Posterior cingulate gyrus (tissue), 11 donors: ENCODE results near the gene PRLR.

ENCODE experiments used
- DNase-seq, 10 donors: peaks; one replicate each; pipeline versions ENCODE4 v3.0.0 to v3.0.0-alpha.2; 2020 to 2021; ENCODE audit warnings: mixed read lengths in 3 of 10
- intact Hi-C: fragments of 100-400 bp; cut with DNase I; formaldehyde crosslinking; loops from one replicate; pipeline ENCODE4 v1.15.1; 2023

PRLR gene

DNA sequence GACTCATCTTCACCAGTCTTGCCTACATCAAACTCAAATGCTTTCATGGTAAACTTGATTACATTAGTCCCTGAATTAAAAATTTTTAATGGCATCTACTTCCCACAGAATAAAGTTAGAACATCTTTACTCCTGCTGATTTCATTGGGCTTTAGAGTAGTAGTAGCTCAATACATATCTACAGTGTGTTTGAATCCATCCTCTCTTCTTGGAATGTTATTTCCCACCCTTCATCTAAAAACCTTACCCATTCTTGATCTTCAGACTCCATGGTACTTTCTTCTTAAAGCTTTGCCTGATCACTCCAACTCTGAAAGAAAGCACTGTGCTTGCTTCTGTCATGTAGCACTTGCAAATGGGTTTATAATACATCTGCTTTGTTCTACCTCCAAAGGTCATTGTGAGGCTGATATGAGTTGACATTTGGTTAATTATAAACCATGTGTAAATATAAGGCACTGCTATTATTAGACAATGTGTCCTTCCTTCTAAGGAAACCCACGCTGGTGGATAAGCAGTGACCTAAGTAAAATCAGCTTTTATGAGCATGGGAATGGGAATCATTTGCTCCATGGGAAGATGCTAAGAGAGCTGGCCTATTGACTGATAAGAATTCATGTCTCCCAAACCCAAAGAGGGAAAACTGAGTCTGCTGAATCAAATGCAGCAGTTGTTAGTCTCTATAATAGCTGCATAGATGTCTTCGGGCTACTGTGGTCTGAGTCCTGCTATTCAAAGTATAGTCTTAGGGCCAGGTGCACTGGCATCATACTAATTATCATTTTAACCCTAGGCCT, 7.5 kb upstream of the PRLR start:
- no peak for DNase-seq
- intact Hi-C loops: no loop called here

DNA sequence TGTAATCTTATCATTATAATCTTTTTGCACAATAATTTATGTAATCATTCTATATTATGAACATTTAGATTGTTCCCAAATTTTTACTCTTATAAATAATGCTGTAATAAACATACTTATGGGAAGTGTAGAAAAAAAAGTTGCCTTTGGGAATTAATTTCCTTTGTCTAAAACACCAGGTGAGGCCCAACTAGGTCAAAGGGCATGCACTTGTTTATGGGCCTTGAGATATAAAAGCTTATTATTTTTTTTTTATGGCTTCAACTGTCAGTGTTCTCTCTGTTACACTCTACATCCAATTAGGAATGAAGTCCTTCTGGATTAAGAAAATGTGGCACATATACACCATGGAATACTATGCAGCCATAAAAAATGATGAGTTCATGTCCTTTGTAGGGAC, 6.5 kb upstream of the PRLR start:
- intact Hi-C loops: no loop called here
- DNase-seq: no peak

DNA sequence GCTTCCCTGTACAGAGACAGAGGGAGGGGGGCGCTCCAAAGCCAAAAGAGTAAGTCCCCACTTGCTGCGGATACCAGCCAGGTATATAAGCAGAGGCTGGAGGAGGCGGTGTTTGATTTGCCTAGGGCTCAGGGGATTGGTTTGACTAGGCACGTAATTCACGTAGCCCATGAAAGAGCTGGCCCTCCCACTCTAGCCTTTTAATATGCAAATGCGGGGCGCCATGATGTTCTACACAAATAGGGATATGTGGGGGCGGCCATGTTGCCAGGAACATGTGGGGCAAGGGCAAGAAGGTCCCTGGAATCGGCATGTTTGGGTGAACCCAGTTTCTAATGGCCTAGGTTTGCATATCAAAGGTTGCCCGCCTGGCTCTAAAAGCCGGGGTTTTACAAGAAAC, 3.3 kb upstream of the PRLR start:
- DNase-seq: no peak
- intact Hi-C loops: no loop called here

DNA sequence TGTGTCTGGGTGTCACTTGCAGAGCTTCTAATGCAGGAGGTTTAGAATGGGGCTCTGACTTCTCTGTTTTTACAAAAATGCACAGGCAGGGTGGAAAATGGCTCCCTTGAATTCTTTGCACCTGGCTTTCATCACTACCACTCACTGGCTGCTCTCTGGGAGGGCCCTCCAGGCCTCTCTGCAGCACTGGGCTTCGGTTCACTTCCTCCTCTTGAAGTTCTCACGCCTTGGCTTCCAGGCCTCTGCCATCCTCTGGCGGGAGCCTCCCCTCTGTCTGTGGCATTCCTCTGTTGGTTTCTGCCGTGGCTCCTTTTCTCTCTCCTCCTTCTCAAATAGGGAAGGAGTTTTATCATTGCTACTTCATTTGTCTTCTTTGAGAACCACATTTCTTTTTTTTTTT, 2.8 kb upstream of the PRLR start:
- no peak for DNase-seq
- intact Hi-C loops: no loop called here

DNA sequence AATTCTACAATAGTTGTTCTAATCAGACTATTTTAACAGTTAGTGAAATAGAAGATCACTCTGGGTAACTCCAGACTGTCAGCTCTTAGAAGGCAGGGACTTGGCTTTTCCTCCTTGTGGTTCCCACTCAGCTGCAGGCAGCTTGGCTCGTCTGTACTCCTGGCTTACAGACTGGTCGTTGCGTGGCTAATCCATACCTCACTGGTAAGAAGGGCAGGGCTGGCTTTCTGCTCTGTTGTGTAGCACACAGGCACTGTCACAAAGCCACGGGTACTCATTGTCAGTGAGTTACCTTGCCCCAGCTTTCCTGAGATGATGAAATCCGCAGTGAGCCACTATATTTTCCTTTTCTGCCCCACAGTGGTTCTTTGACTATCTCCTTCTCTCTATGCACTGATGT, 1.8 kb upstream of the PRLR start:
- intact Hi-C loops: no loop called here
- no peak for DNase-seq

DNA sequence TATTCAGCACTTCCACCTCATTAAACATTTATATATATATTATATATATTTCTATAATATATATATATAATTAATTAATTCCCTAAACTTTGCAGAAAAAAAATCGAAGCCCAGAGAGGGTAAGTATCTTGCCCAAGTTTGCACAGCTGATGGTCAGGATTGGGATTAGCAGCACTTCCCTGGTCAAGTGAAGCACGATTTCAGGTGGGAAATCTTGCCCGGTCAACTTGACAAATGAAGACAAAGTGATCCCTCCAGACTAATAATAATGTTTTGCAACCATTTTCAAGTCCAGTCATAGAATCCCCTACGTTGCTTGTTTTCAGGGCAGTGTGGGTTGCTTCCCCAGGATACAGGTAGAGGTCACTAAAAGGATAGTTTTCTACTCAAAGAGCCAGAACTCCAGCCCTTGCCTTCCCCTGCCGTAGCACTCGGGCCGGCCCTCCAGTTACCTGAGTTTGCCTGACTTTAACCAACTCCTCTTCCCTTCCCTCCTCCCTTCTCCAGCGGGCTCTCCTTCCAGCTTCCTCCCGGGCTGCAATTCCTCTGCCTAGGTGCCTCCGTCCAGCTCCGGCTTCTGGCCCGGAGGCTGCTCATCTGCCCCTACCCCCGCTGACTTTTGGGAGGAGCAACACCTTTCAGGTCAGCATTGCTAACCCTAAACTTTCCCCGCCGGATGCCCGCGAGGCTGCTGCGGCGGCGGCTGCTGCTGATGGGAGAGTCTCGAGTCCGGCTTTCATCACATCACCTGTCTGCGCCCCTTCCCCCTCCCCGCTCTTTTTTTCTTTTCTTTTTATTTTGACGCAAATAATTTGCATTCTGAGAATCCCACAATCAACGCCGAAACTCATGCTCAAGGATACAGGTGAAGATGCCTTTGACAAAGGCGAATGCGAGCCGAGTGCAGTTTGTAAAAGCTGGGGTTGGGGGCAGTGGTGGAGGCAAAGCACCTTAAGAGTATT, 930 bp downstream of the PRLR start:
- peak in 1 of 10 donors; percentile 75 for DNase-seq
- intact Hi-C loops: no loop called here

DNA sequence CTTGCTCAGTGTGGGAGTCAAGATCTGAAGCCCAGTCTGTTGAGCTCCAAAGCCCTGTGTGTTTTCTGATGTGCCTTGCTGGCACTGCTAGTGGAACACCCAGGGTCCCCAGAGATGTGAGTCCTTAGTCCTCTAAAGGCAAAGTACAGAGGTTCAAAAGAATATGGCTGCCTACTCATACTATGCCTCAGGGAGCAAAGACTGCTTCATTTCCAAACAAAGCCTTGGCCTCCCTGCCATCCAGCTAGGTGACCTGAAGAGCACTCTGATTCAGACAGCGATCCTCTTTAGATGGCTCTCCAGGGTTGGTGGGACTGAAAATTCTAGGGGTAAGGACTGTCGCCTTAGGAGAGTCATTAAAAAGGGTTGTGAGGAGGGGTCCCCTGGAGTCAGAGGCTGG, 2.0 kb downstream of the PRLR start:
- intact Hi-C loops: no loop called here

DNA sequence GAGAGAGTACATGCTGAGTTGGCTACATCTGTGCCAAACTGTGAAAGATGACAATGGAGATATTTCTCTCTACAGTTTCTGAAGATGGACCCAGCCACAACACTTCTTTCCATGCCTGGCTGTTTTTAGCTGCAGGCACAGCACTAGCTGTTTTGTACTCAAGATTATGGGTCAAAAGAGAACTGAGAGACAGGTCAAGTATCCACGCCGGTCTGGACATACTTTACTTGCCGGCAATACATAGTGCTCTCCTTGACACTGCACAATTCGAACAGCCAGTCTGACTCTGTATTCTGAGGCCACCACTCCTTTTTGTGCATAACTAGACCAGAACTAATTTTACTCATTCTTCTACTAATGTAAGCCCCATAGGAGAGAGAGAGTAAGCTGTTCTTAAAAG, 2.6 kb downstream of the PRLR start:
- intact Hi-C loops: no loop called here
- no peak for DNase-seq

More for the DNA sequence above, 2.0 kb downstream of the PRLR start:
- DNase-seq: no peak

DNA sequence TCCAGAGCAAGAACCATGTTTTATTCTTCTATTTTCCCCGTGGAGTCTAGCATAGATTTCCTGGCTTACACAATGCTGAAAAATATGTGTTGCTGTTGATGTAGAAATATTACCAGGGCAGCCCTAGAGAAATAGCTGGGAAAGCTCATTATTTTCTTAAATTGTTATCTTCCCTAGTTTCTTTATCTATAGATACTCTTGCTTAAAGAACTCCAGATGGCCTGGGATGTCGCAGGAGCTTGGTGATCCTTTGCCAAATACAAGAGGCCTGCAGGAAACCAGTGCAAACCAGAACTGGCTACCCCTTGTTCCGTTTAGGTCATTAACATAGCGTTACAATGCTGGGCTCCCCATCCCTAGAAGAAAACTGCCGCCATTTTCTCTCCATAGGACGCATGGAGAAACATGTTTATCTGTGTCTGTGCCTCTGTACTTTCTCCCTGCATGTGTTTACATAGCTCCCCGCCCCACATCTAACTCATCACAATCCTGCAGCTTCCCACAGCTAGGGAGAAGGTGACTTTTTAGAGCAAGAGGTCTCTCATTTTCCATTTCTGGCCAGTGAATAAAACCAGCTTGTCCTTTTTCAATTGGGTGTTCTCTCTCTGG, 6.4 kb downstream of the PRLR start:
- intact Hi-C loops: no loop called here
- DNase-seq: no peak

DNA sequence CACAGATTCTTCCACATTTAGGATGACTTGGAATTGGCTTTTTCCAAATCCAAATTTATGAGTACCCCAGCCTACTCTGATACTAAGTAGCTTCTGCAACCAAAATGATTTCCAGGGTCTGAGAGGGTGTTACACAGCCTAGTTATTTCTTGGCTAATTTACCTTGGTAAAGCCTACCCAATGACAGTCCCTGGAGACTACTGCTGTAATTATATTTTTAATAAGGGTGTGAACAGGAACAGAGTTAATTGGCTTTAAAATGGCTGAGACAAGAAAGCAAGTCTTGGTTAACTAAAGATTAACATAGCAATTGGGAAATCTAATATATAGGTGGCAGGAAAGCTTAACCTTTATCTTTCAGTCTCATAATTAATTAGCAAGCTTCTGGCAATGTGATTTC, 9.3 kb downstream of the PRLR start:
- DNase-seq: no peak
- intact Hi-C loops: no loop called here

DNA sequence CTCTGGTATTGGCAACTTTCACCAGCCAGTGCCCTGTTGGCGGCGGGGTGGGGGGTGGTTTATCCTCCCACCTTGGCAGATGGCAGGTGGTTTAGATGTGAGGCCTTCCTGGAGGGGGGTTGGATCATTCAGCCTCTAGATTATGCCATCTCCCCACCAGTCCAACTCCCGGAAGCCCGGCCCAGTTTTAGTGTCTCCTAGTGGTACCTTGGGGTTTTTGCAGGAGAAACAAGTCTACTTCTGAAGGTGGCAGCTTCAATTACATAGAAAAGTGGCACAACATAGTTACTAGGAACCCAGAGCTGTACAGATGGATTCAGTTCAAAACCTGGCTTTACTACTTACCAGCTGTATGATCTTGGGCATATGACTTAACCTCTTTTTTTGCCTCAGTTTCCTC, 11.3 kb downstream of the PRLR start:
- DNase-seq: no peak
- intact Hi-C loops: no loop called here

DNA sequence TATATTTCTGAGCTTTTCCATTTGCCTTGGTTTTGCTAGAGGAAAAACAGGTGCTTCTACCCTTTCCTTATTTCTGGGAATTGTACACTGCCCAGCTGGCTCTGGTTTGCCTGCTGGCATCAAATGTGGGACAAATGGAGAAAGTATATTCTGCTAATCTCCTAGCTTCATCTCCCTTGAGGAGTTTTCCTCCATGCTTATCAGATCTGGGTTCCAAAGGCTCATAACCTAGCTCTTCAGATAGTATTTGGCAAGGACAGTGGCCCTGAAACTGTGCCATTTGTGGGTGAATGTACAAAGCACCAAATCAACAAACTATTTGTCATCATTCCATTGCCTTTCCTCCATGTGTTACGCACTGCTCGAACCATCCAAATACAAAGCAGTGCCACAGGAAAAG, 16.2 kb downstream of the PRLR start:
- DNase-seq: no peak
- intact Hi-C loops: no loop called here

DNA sequence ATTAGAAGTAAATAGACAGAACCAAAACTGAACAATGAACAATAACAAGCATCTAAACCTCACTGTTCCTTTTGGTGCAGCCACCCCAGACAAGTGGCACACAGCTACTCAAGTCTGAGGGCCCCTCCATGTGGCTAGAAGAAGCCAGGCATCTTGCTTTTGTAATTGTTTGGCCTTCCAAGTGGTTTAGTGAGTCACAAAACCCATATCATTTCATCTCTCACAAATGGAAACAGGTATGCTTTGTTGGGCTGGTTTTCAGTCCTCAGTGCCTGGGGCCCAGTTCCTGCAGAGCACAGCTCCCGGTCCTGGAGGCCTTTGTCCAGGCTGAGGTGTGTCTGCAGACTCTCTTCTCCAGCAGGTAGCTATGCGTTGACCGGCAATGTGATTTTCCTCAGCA, 16.7 kb downstream of the PRLR start:
- intact Hi-C loops: no loop called here
- no peak for DNase-seq

DNA sequence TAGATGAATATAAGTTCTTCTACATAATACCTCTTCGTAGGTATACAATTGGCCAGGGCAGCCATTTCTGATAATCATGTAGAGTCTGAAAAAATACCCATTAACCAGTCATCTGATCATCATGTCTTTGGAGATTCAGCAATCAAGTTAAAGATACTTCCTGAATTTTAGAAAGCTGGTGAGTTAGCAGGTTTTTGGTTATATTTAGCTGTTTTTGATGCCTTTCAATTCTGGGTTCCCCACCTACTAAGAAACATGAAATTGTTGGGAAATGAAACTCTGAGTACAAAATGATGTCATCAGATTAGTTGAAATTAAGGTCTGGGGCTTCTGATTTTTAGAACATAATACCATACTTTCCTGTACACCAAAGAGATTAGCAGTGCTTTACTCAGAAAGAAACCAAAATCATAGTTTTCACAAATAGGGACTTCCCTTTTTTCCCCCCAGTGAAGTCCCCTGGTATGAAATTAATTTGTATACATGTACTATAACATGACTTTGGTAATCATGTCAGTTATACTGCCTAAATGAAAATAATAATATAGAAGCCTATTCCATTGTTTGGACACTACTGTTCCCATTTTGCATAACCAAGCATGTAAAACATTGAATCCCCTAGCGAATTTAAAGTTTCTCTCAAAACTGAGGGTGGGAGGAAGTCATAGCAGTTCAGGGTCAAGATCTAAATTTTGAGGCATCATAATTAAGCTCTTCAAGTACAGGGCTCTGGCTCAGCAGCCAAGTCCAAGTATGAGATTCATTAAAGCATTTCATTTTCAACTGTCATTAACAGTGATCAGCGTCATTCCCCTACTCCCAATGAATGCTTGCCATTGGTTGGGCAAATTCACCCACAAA, 17.9 kb downstream of the PRLR start:
- intact Hi-C loops: no loop called here
- no peak for DNase-seq

DNA sequence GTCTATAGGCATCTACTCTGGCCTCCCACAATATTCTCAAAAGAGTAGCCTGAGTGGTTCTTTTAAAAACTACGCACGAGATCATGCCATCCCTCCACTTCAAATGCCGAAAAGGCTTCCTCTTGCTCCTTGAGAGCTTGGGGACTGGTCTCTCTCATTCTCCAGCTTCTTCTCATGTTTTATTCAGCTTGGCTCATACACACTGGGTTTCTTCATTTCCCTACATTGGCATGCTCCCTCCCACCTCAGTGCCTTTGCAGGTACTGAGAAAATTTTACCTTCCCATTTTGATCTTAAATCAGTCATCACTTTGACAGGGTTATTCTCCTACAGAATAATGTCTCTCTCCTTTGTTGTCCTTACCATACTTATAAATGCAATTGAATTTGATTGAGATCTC, 20.4 kb downstream of the PRLR start:
- intact Hi-C loops: no loop called here
- DNase-seq: no peak

DNA sequence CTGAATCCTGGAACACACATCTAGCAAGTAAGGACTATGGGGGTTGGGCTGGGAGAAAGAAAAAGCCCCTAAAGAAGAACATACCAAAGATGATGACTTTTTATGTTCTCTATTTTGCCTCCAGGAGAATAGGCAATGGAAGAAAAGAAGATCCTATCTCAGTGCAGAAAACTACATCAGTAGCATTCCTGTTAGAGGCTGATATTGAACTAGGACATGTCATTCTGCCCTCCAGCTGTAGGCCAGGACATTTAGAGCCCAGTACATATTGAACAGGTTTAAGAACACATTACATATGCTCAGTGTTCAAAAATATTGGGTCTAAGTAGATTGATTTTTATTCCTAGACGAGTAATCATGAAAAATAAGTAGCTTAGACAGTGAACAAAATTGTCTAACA, 24.7 kb downstream of the PRLR start:
- intact Hi-C loops: no loop called here

DNA sequence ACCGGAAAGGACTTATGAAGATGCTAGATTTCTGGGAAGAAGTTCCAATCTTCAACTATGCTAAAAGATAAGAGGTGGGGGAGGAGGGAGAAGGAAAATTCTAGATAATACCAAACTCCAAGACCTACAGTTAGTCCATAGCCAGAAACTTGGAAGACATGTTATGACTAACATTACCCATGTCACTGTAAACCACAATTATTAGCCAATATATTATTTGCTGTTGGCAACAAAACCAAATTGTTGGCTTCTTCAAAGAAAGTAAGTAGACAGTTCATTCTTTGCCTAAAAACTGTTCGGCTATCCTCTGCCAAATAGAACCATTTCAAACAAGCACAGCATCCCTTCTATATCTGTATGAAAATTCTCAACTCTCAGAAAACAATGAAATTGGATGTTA, 25.1 kb downstream of the PRLR start:
- DNase-seq: no peak
- intact Hi-C loops: no loop called here

More for the DNA sequence above, 24.7 kb downstream of the PRLR start:
- DNase-seq: no peak

DNA sequence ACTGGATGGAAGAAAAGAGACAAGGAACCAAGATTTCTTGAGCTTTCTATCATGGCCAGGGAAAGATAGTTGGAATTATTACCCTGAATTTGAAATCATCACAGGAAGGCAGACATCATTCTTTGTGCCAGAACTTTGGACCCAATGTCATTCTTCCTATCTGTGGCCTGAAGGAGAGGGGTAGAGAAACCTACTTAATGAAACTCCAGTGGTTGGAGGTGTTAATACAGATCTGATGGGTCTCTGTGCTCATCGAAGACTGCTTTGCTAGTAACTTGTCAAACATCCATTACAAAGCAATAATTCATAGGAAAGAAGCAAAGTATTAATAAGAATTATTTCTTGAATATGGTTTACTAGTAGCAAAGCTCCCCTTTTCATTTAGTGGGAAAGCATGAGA, 26.9 kb downstream of the PRLR start:
- intact Hi-C loops: no loop called here
- no peak for DNase-seq

DNA sequence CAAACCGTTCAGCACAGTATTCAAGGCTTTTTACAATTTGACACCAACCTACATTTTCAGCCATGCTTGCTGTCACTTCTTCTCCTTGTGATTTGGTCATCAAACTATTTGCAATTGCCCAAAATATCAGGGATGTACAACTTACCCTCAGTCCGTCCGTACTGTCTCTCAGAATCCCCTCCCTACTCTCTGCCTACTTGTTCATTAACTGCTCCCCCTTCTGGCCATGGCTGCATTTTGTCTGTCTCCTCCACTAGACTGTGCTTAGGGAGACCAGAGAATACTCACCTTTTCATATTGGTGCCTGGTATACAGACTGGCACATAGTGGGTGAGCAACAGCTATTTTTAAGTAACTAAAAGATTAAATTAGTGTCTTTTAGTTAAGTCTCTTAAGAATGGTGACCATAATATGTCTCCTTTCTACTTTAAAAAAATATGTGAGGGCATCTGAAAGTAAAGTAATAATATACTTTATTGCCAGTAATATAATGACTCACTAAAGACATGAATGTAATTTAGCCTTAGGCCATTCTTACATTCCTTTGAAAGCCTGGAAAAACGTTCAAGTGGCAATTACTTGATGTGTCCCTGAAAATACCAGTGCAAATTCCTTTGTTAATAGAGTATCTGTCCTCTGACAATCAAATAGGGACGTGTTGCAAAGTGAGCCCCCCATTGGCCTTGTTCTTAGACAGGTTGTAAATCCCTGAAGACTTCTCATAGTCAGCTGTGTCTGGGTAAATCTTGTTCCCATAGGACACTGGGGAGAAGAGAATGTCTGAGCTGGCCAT, 27.8 kb downstream of the PRLR start:
- intact Hi-C loops: no loop called here
- DNase-seq: peak in 2 of 10 donors; percentile 25 to 31

DNA sequence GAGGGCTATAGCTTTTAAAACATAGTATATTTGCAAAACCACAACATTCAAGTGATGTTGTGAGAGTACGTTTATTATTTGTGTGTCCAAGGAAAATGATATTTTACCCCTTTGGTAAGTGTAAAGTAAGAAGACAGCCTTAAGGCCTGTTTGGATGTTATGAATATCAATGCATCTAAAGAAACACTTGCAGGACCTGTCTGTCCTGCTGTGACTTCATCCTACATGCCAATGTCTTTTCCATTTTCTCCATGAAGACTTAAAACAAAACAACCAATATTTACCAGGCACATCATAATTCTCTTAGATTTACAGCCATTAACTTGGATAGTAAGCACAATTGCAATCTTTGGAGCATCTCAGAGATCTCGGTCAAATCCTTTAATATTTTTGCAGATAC, 29.0 kb downstream of the PRLR start:
- no peak for DNase-seq
- intact Hi-C loops: no loop called here
